NCI-H2196 (cell line): Measurements from ENCODE around the gene KIF1C.
"Not testable (repeated sequence)": the region's sequence is repeated elsewhere in the genome, so short reads cannot be mapped to it uniquely, and the experiment has no call there.

Experiments used
- DNase-seq: peaks from one replicate; lab custom pipeline; 2025; ENCODE audit not compliant: unreplicated experiment; lab: John Stamatoyannopoulos, UW

The KIF1C gene

GRCh38 chr17:4999430-5000093, 1.8 kb downstream of the KIF1C start:
- DNase-seq, result no peak

- no peak for DNase-seq
Measured at GRCh38 chr17:5000237-5000639, 2.5 kb downstream of the KIF1C start.

- DNase-seq, result no peak
Measured at GRCh38 chr17:5002121-5002788, 4.5 kb downstream of the KIF1C start.

GRCh38 chr17:5003214-5003867, 5.6 kb downstream of the KIF1C start:
- no peak for DNase-seq

GRCh38 chr17:5011928-5012327, 14.2 kb downstream of the KIF1C start:
- no peak for DNase-seq

- no peak for DNase-seq
Measured at GRCh38 chr17:5014357-5014756, 16.6 kb downstream of the KIF1C start.

GRCh38 chr17:5019475-5019956, 21.8 kb downstream of the KIF1C start:
- no peak for DNase-seq

GRCh38 chr17:5020502-5021023, 22.8 kb downstream of the KIF1C start:
- DNase-seq, result no peak

- no peak for DNase-seq
Measured at GRCh38 chr17:5022171-5022711, 24.5 kb downstream of the KIF1C start.

GRCh38 chr17:5023588-5024147, 25.9 kb downstream of the KIF1C start:
- DNase-seq, result no peak

GRCh38 chr17:5024604-5025003, 26.9 kb downstream of the KIF1C start:
- DNase-seq, result no peak

- DNase-seq, result no peak
Measured at GRCh38 chr17:5027299-5027698, 29.5 kb downstream of the KIF1C start.

- no peak for DNase-seq
Measured at GRCh38 chr17:5027916-5028315, 30.2 kb downstream of the KIF1C start.

GRCh38 chr17:5030168-5030567, 32.4 kb downstream of the KIF1C start:
- not testable (repeated sequence) for DNase-seq

- peak; percentile 69 for DNase-seq
Measured at GRCh38 chr17:5031365-5032082, 33.8 kb downstream of the KIF1C start.

GRCh38 chr17:5032865-5033264, 35.1 kb downstream of the KIF1C start:
- DNase-seq, result no peak

GRCh38 chr17:5033352-5034015, 35.7 kb downstream of the KIF1C start:
- DNase-seq, result no peak

GRCh38 chr17:5034063-5034462, 36.3 kb downstream of the KIF1C start:
- no peak for DNase-seq

GRCh38 chr17:5034651-5035050, 36.9 kb downstream of the KIF1C start:
- no peak for DNase-seq

- DNase-seq, result no peak
Measured at GRCh38 chr17:5035315-5035714, 37.6 kb downstream of the KIF1C start, which contains the start of gene SLC52A1. Gene SLC52A1 (minus strand): TSS chr17:5035426. CDS start chr17:5034606, 820 bp downstream.
